Natural killer cell (primary cell): Measurements from ENCODE around the gene EIF2B5. TPM values are rescaled to one million over a fixed set of nuclear protein-coding genes. Genes with fewer than 3 reads are reported as not detected.
A peak's percentile ranks its signal among the peaks of the same experiment; 100 is the strongest.

Experiments
- ATAC-seq, 3 donors: fragments of 150-1000 bp in 2 of 3; fragments of 200-7000 bp in 1 of 3; cut with Tn5 transposase; 1 replicate in 1 of 3; 2 replicates in 2 of 3; pipeline ENCODE4 v1.10.0; 2021; ENCODE audit warnings: mild to moderate bottlenecking in 2 of 3, moderate library complexity in 2 of 3
- DNase-seq, 2 donors: peaks; one replicate each; pipeline versions ENCODE4 v3.0.0 to v3.0.0-alpha.2; 2013 to 2021; ENCODE audit warnings: mixed read lengths in 1 of 2
- H3K27ac ChIP-seq: one replicate; pipeline ENCODE4 v1.5.1; 2013; ENCODE audit warnings: mild to moderate bottlenecking, low read length
- H3K27me3 ChIP-seq: one replicate; pipeline ENCODE4 v1.6.1; 2013; ENCODE audit warnings: low read length; ENCODE audit not compliant: control insufficient read depth, insufficient read depth
- H3K36me3 ChIP-seq: one replicate; pipeline ENCODE4 v1.6.1; 2013; ENCODE audit warnings: low read length; ENCODE audit not compliant: control insufficient read depth, insufficient read depth
- H3K4me1 ChIP-seq: one replicate; pipeline ENCODE4 v1.6.1; 2013; ENCODE audit warnings: low read length; ENCODE audit not compliant: control insufficient read depth, insufficient read depth
- H3K4me3 ChIP-seq: one replicate; pipeline ENCODE4 v1.5.1; 2013; ENCODE audit warnings: low read length
- H3K9me3 ChIP-seq: one replicate; pipeline ENCODE4 v1.6.1; 2013; ENCODE audit warnings: low read length; ENCODE audit not compliant: control insufficient read depth, insufficient read depth
- H3K27ac Mint-ChIP-seq, 2 donors: one replicate each; pipeline ENCODE4 v1.8.0; 2022; ENCODE audit warnings: mild to moderate bottlenecking in 2 of 2, mixed read lengths in 2 of 2, moderate library complexity in 1 of 2
- H3K27me3 Mint-ChIP-seq, 2 donors: one replicate each; pipeline ENCODE4 v1.8.0; 2022; ENCODE audit warnings: low read depth in 2 of 2, mixed read lengths in 2 of 2
- H3K36me3 Mint-ChIP-seq: one replicate; pipeline ENCODE4 v1.8.0; 2022; ENCODE audit warnings: mixed read lengths
- H3K4me1 Mint-ChIP-seq, 2 donors: one replicate each; pipeline ENCODE4 v1.8.0; 2022; ENCODE audit warnings: mixed read lengths in 2 of 2
- H3K4me3 Mint-ChIP-seq: one replicate; pipeline ENCODE4 v1.8.0; 2022; ENCODE audit warnings: mild to moderate bottlenecking, moderate library complexity, mixed read lengths
- H3K9me3 Mint-ChIP-seq, 2 donors: one replicate each; pipeline ENCODE4 v1.8.0; 2022; ENCODE audit warnings: mixed read lengths in 2 of 2
- CTCF ChIP-seq: fragments of 200-600 bp; IDR thresholded peaks from one replicate; pipeline ENCODE4 v1.8.0; 2022; ENCODE audit warnings: antibody characterized with exemption
- WGBS: methylation state at CpG from one replicate; pipeline ENCODE4 v1.1.7; 2013; ENCODE audit warnings: missing lambda C conversion rate; ENCODE audit not compliant: insufficient coverage; 5-methylcytosine and 5-hydroxymethylcytosine counted together
- intact Hi-C: fragments of 100-400 bp; cut with micrococcal nuclease; formaldehyde crosslinking; loops from one replicate; pipeline ENCODE4 v1.14.2; 2022
- total RNA-seq, 4 donors: library from RNA; stranded (reverse); fragments of 120-200 nt in 1 of 4; gene quantifications; one replicate each; pipeline versions ENCODE4 v1.2.3 to v1.2.4, GENCODE V29; 2013 to 2022

EIF2B5 gene
- total RNA-seq, 3 donors from 2014 or later (not counting 1 experiment from before 2014, with no cell fraction given) = 44.5 to 59.4 (median 54.8) TPM

- DNase-seq (no peak), ATAC-seq (no peak)
- H3K27me3 ChIP-seq = no peaks in the 10 kb centered on the region
- TF ChIP-seq CTCF = no peak
- no peak overlapping the region for H3K4me3 ChIP-seq
- H3K9me3 ChIP-seq = no peaks in the 10 kb centered on the region
- 97% methylated on average over 10 of the region's 10 CpGs for WGBS
- Mint-ChIP-seq H3K4me1 (peaks cover 26 to 33% of the 10 kb centered on the region in 2 donors), H3K4me3 (no peak overlapping the region), H3K27ac (no peak overlapping the region), H3K27me3 (no peaks in the 10 kb centered on the region), H3K36me3 (no peaks in the 10 kb centered on the region), H3K9me3 (no peaks in the 10 kb centered on the region)
- H3K36me3 ChIP-seq = peaks cover 58% of the 10 kb centered on the region
- intact Hi-C loops = no loop called here
- H3K4me1 ChIP-seq = peaks cover 11% of the 10 kb centered on the region
- H3K27ac ChIP-seq = no peak overlapping the region
Observed at GRCh38 chr3:184140436-184140835, 5.3 kb downstream of the EIF2B5 start.

DNA sequence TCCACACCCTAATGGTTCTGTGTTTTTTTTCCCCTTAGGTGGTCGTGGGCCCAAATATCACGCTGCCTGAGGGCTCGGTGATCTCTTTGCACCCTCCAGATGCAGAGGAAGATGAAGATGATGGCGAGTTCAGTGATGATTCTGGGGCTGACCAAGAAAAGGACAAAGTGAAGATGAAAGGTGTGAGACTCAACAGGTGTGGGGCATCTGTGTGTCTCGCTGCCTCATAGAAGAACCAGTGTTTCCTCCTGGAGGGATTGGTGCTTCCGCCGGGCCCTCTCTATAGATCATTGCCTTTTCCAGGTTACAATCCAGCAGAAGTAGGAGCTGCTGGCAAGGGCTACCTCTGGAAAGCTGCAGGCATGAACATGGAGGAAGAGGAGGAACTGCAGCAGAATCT is 7.0 kb downstream of the EIF2B5 start:
- H3K27me3 Mint-ChIP-seq = no peaks in the 10 kb centered on the region
- H3K36me3 Mint-ChIP-seq = no peaks in the 10 kb centered on the region
- no peak for TF ChIP-seq CTCF
- Histone ChIP-seq H3K27ac (no peak overlapping the region), H3K4me3 (no peak overlapping the region), H3K36me3 (peaks cover 66% of the 10 kb centered on the region), H3K27me3 (no peaks in the 10 kb centered on the region), H3K4me1 (no peaks in the 10 kb centered on the region), H3K9me3 (no peaks in the 10 kb centered on the region)
- H3K4me3 Mint-ChIP-seq = no peak overlapping the region
- peak overlapping the region in 1 of 2 donors; percentile 70 for H3K27ac Mint-ChIP-seq
- H3K9me3 Mint-ChIP-seq = no peaks in the 10 kb centered on the region
- peaks cover 9 to 15% of the 10 kb centered on the region in 2 donors for H3K4me1 Mint-ChIP-seq
- no peak for ATAC-seq
- DNase-seq = no peak
- WGBS = 96% methylated on average over 7 of the region's 7 CpGs
- intact Hi-C loops = no loop called here

- H3K4me1 Mint-ChIP-seq = peaks cover 0 to 6% of the 10 kb centered on the region in 2 donors
- ATAC-seq = no peak
- no peaks in the 10 kb centered on the region for H3K27me3 ChIP-seq
- H3K27ac Mint-ChIP-seq = no peak overlapping the region
- no peaks in the 10 kb centered on the region for H3K9me3 ChIP-seq
- peaks cover 66% of the 10 kb centered on the region for H3K36me3 ChIP-seq
- no peak overlapping the region for H3K27ac ChIP-seq
- DNase-seq = no peak
- intact Hi-C loops = no loop called here
- H3K9me3 Mint-ChIP-seq = no peaks in the 10 kb centered on the region
- no peaks in the 10 kb centered on the region for H3K27me3 Mint-ChIP-seq
- no peak overlapping the region for H3K4me3 ChIP-seq
- no peak overlapping the region for H3K4me3 Mint-ChIP-seq
- H3K4me1 ChIP-seq = no peaks in the 10 kb centered on the region
- WGBS = 88% methylated on average over 3 of the region's 3 CpGs
- no peak for TF ChIP-seq CTCF
- no peaks in the 10 kb centered on the region for H3K36me3 Mint-ChIP-seq
Observed at GRCh38 chr3:184143327-184143726, 8.2 kb downstream of the EIF2B5 start.

GRCh38 chr3:184144505-184144904 is 9.3 kb downstream of the EIF2B5 start:
- no peak overlapping the region for H3K4me3 ChIP-seq
- H3K36me3 Mint-ChIP-seq = no peaks in the 10 kb centered on the region
- H3K27ac ChIP-seq = no peak overlapping the region
- no peaks in the 10 kb centered on the region for H3K9me3 ChIP-seq
- H3K36me3 ChIP-seq = peaks cover 65% of the 10 kb centered on the region
- no peaks in the 10 kb centered on the region for H3K4me1 ChIP-seq
- H3K4me3 Mint-ChIP-seq = no peak overlapping the region
- H3K9me3 Mint-ChIP-seq = no peaks in the 10 kb centered on the region
- H3K27me3 Mint-ChIP-seq = no peaks in the 10 kb centered on the region
- H3K27ac Mint-ChIP-seq = no peak overlapping the region
- H3K27me3 ChIP-seq = no peaks in the 10 kb centered on the region
- intact Hi-C loops = no loop called here
- TF ChIP-seq CTCF = no peak
- H3K4me1 Mint-ChIP-seq = peaks cover 0 to 6% of the 10 kb centered on the region in 2 donors
- DNase-seq = no peak
- 93% methylated on average over 5 of the region's 5 CpGs for WGBS
- no peak for ATAC-seq
